ENCODE measurements around the gene TMEM154. TPM values are rescaled to one million over a fixed set of nuclear protein-coding genes. Genes with fewer than 3 reads are reported as not detected.
A peak's percentile ranks its signal among the peaks of the same experiment; 100 is the strongest.

TMEM154 gene
- total and polyA plus RNA-seq, 4 donors: 1.6 to 18.9 (median 8.5) TPM

- Histone ChIP-seq H3K27me3 (ENCODE audit: control insufficient read depth in 3 of 3, insufficient read depth in 3 of 3, low read length in 2 of 3) (no peaks in the 10 kb centered on the region), H3K9me3 (ENCODE audit: control insufficient read depth in 4 of 4, insufficient read depth in 3 of 4, low read length in 3 of 4) (no peaks in the 10 kb centered on the region), H3K4me3 (no peak overlapping the region), H3K9ac (ENCODE audit: insufficient read depth in 1 of 2, low read length in 2 of 2) (peak overlapping the region in 1 of 2 donors; percentile 43), H3K36me3 (ENCODE audit: control insufficient read depth in 4 of 4, insufficient read depth in 4 of 4, low read length in 4 of 4) (no peaks in the 10 kb centered on the region), H3K4me1 (ENCODE audit: control insufficient read depth in 5 of 5, insufficient read depth in 5 of 5, low read length in 5 of 5) (peaks cover 0 to 9% (median 0%) of the 10 kb centered on the region in 5 donors), H3K27ac (ENCODE audit: low read depth in 1 of 2, low read length in 1 of 2) (no peak overlapping the region)
- 46 to 61% methylated on average over 8 of the region's 8 CpGs for WGBS, 2 donors
- ATAC-seq (ENCODE audit: insufficient read depth, low FRiP score) (no peak), DNase-seq (peak in 2 of 3 donors; percentile 60 to 69)
- TF ChIP-seq CTCF (IDR thresholded peaks at IDR 0.05; ENCODE audit: control extremely low read depth, extremely low read depth): peak; percentile 14
Measured at GRCh38 chr4:152640058-152640921, 39.5 kb downstream of the TMEM154 start.

DNA sequence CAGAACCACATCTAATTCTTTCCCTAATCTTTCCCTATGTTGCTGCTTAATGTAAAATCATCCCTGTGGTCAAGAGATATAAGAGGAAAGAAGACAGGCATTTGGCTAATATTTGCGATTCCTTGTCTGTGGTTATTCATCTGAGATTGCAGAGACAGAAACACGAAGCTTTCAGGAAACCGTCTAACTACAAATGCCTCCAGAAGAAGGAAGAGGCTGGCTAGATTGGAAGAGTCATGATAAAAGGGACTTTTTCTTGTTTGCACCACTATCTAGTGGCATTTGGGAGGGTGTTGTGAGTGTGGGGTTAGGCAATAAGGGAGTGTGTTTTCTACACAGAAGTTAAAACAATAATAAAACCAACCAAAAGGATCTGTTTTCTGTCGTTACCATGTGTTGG lies 43.9 kb downstream of the TMEM154 start:
- Histone ChIP-seq H3K9ac (ENCODE audit: insufficient read depth in 1 of 2, low read length in 2 of 2) (no peak overlapping the region), H3K27me3 (ENCODE audit: control insufficient read depth in 3 of 3, insufficient read depth in 3 of 3, low read length in 2 of 3) (no peaks in the 10 kb centered on the region), H3K27ac (ENCODE audit: low read depth in 1 of 2, low read length in 1 of 2) (no peak overlapping the region), H3K4me3 (no peak overlapping the region), H3K36me3 (ENCODE audit: control insufficient read depth in 4 of 4, insufficient read depth in 4 of 4, low read length in 4 of 4) (no peaks in the 10 kb centered on the region), H3K4me1 (ENCODE audit: control insufficient read depth in 5 of 5, insufficient read depth in 5 of 5, low read length in 5 of 5) (peaks cover 0 to 9% (median 0%) of the 10 kb centered on the region in 5 donors), H3K9me3 (ENCODE audit: control insufficient read depth in 4 of 4, insufficient read depth in 3 of 4, low read length in 3 of 4) (no peaks in the 10 kb centered on the region)
- 31 to 57% methylated on average over 4 of the region's 4 CpGs for WGBS, 2 donors
- TF ChIP-seq CTCF (IDR thresholded peaks at IDR 0.05; ENCODE audit: control extremely low read depth, extremely low read depth): no peak
- no peak for ATAC-seq (ENCODE audit: insufficient read depth, low FRiP score)
- DNase-seq: no peak

- H3K27me3 ChIP-seq (ENCODE audit: control insufficient read depth in 3 of 3, insufficient read depth in 3 of 3, low read length in 2 of 3): no peaks in the 10 kb centered on the region
- no peaks in the 10 kb centered on the region for H3K9me3 ChIP-seq (ENCODE audit: control insufficient read depth in 4 of 4, insufficient read depth in 3 of 4, low read length in 3 of 4)
- H3K9ac ChIP-seq (ENCODE audit: insufficient read depth in 1 of 2, low read length in 2 of 2): no peak overlapping the region
- no peaks in the 10 kb centered on the region for H3K4me1 ChIP-seq (ENCODE audit: control insufficient read depth in 5 of 5, insufficient read depth in 5 of 5, low read length in 5 of 5)
- H3K27ac ChIP-seq (ENCODE audit: low read depth in 1 of 2, low read length in 1 of 2): no peak overlapping the region
- no peak for ATAC-seq (ENCODE audit: insufficient read depth, low FRiP score)
- TF ChIP-seq CTCF (IDR thresholded peaks at IDR 0.05; ENCODE audit: control extremely low read depth, extremely low read depth): no peak
- H3K4me3 ChIP-seq: no peak overlapping the region
- no peaks in the 10 kb centered on the region for H3K36me3 ChIP-seq (ENCODE audit: control insufficient read depth in 4 of 4, insufficient read depth in 4 of 4, low read length in 4 of 4)
- no peak for DNase-seq
- 90 to 95% methylated on average over 4 of the region's 4 CpGs for WGBS, 2 donors
Measured at GRCh38 chr4:152634110-152634760, 45.6 kb downstream of the TMEM154 start.

Measured in lung (tissue), 12 donors.